ENCODE results near the gene HAUS6.
"Not testable (repeated sequence)": the region's sequence is repeated elsewhere in the genome, so short reads cannot be mapped to it uniquely, and the experiment has no call there.

The HAUS6 gene

GRCh38 chr9:19102631-19103345, at the start of gene HAUS6:
HAUS6 (minus strand) TSS chr9:19102904; CDS start chr9:19102651, 253 bp downstream.
- DNase-seq = peak; percentile 93

- not testable (repeated sequence) for DNase-seq
These were observed 49.4 kb upstream of the HAUS6 start for GRCh38 chr9:19152160-19152498.

- no peak for DNase-seq
These were observed 48.9 kb upstream of the HAUS6 start for GRCh38 chr9:19151425-19152159.

DNA sequence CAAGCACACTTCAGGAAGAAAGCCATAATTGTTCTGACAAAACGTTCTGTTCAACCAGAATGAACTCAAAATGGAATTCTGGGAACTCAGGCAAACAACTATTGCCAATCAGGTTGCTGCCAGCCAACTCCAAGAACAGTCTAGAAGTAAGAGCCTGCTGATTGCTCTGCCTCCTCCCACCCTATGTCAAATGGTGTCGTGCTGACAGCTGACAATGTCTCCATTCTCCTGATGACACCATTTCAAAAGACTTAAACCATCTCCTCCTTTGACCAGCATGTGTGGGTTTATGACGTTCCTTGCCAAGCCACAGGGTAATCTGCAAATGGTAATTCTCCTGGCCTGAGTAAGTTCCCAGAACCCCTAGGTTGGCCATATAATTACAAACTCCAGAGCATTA, 46.5 kb upstream of the HAUS6 start:
- no peak for DNase-seq

- no peak for DNase-seq
These were observed 45.5 kb upstream of the HAUS6 start for GRCh38 chr9:19148187-19148586.

DNA sequence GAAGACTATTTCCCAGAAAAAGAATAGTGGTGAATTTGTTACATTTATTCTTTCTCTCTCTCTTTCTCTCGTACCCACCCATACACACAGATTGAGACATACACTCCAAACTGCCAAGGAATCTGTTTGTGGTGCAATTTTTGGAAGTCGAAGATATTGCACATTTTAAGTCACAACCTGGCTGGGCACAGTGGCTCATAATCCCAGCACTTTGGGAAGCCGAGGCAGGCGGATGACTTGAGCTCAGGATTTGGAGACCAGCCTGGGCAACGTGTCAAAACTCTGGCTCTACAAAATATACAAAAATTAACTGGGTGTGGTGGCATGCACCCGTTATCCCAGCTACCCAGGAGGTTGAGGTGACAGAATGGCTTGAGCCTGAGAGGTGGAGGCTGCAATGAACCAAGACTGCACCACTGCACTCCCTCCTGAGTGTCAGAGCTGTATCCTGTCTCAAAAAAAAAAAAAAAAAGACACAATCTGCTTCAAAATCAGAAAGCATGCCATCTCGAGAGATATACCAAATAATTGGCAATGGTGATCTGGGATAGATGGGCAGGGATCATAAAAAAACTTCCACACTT, 43.8 kb upstream of the HAUS6 start:
- DNase-seq = no peak

DNA sequence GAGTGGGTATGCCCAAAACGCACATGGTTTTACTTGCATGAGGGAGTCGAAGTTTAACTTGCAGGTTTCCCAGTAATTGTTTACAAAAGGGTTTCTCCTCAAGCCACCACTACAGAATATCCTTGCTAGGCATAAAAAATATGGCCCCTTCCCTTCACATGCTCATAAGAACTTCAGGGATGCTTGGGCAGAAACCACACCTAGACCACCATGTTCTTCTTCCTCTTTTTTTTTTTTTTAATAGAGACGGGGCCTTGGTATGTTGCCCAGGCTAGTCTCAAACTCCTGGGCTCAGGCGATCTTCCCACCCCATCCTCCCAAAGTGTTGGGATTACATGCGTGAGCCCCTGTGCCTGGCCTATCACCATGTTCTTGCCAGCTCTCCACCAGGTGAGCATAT, 43.2 kb upstream of the HAUS6 start:
- DNase-seq = no peak

- DNase-seq = no peak
These were observed 37.6 kb upstream of the HAUS6 start for GRCh38 chr9:19140259-19140658.

- DNase-seq = no peak
These were observed 35.4 kb upstream of the HAUS6 start for GRCh38 chr9:19138084-19138483.

DNA sequence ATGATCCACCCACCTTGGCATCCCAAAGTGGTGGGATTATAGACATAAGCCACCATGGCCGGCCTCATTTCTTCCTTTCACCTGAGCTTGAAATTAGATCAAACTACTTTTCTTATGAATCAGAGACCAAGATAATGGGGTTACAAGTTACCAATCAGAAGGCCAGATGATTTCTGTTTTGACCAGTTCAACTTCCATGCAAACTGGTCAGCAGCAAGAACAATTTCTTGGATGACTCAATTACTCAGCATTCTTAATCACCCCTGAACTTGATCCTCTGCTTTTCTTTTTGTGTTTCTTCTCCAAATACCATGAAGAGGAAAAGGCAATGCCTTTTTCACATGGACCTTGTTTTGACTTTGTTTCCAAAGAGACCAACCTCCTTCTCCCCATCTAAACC, 34.6 kb upstream of the HAUS6 start:
- DNase-seq = no peak

- no peak for DNase-seq
These were observed 33.4 kb upstream of the HAUS6 start for GRCh38 chr9:19136129-19136528.

- DNase-seq = no peak
These were observed 31.0 kb upstream of the HAUS6 start for GRCh38 chr9:19133549-19134345.

DNA sequence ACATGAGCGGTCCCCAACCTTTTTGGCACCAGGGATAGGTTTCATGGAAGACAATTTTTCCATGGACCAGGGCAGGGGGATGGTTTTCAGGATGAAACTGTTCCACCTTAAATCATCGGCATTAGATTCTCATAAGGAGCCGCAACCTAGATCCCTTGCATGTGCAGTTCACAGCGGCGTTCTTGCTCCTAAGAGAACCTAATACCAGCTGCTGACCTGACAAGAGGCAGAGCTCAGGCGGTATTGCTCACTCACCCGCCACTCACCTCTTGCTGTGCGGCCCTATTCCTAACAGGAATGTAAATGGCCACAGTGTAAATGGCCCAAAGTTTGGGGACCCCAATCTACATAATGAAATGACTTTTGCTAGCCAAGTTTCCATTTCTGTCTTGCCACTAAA, 27.7 kb upstream of the HAUS6 start:
- DNase-seq = no peak

GRCh38 chr9:19127871-19128500, 25.3 kb upstream of the HAUS6 start:
- DNase-seq = peak; percentile 38

- no peak for DNase-seq
These were observed 21.7 kb upstream of the HAUS6 start for GRCh38 chr9:19124430-19124793.

DNA sequence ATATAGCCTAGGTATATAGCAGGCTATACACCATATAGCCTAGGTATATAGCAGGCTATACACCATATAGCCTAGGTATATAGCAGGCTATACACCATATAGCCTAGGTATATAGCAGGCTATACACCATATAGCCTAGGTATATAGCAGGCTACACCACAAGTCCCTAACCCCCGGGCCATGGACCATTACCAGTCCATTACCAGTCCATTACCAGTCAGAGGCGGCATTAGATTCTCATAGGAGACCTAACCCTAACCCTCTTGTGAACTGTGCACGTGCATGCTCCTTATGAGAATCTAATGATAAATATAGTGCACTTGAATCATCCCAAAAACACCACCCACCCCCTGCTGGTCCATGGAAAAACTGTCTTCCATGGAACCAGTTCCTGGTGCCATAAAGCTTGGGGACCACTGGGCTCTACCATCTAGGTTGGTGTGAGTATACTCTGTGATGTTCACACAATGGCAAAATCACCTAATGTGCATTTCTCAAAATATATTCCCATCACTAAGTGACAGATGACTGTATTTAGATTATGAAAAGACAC, 19.9 kb upstream of the HAUS6 start:
- no peak for DNase-seq

GRCh38 chr9:19120877-19121276, 18.2 kb upstream of the HAUS6 start:
- no peak for DNase-seq

- DNase-seq = no peak
These were observed 17.2 kb upstream of the HAUS6 start for GRCh38 chr9:19119801-19120440.

DNA sequence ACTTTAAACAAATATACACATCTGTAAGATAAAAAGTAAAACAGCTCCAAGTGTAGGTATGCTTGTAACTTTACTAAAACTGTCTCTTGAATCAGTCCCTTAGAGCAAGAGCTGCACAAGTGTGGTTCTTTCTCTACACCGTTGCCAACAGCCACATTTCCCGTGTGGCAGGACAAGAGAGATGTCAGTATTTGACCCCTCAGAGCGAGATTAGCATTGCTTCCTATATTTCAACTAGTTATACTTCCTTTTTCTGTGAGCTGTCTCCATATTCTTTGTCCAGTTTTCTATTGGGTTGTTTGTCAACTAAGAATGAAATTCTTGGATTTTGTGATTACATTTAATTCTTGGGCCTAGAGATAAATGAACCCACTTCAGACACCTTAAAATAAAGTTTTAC, 16.5 kb upstream of the HAUS6 start:
- no peak for DNase-seq

- DNase-seq = no peak
These were observed 14.5 kb upstream of the HAUS6 start for GRCh38 chr9:19117039-19117716.

DNA sequence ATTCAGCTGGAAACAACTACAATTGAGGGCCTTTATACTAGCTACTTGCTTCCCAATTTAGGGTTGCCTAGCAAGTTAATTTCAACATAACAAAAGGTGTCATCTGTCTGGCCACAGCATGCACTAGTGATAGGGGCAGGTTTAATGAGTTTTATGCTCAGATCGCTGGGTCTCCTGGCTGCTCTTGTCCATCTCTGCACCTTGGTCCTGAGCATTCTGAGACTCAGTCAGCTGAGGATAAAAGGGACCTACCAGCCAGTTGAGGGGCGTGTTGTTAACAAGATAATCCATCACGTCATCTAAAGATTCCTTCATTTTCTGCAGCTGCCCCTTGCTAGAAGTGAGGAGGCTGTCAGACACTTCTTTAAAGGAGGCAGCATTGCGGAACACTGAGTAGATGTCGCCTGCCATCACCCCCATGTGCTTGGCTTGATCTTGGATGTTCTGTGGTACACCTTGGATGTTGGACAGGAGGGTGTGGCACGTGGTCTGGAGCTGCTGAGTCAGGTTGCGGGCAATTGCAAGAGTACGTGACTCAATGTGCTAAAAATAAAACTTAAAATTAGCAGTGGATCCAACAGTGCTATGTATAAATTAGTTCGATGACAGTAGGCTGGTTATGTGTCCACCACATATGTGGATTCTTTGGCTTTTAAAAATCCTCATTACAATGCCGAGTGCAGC, 13.5 kb upstream of the HAUS6 start:
- DNase-seq = no peak

Measured in activated effector memory CD4-positive, alpha-beta T cell treated with Interleukin-2 at 50 U/mL for 16 hours (primary cell).